SK-N-MC (cell line): ENCODE data around the gene TCF7L1.
"Not testable (repeated sequence)": the region's sequence is repeated elsewhere in the genome, so short reads cannot be mapped to it uniquely, and the experiment has no call there.

ENCODE experiments used
- DNase-seq: peaks from one replicate; pipeline ENCODE4 v3.0.0-alpha.2; 2011; ENCODE audit warnings: low read depth, low spot score
- H3K27ac ChIP-seq: fragments of 200-600 bp; sonication (generic); 2 replicates; pipeline ENCODE4 v1.5.1; 2016; ENCODE audit warnings: mixed run types
- H3K36me3 ChIP-seq: fragments of 200-600 bp; sonication (generic); 2 replicates; pipeline ENCODE4 v1.6.1; 2017; ENCODE audit warnings: antibody characterized with exemption, low read length, mixed read lengths; ENCODE audit not compliant: insufficient read depth
- H3K4me3 ChIP-seq: fragments of 200-600 bp; sonication (generic); 2 replicates; pipeline ENCODE4 v1.5.1; 2016
- H3K9ac ChIP-seq: fragments of 200-600 bp; sonication (generic); 2 replicates; pipeline ENCODE4 v1.8.0; 2017; ENCODE audit warnings: mixed run types, mixed read lengths; ENCODE audit not compliant: insufficient read length
- H3K9me3 ChIP-seq: fragments of 200-600 bp; sonication (generic); 2 replicates; pipeline ENCODE4 v1.6.1; 2017; ENCODE audit warnings: low read depth, mild to moderate bottlenecking, antibody characterized with exemption, low read length, moderate library complexity, mixed read lengths
- EZH2 ChIP-seq: fragments of 200-600 bp; sonication (generic); IDR thresholded peaks from one replicate; pipeline ENCODE4 v1.6.1; 2017; ENCODE audit warnings: antibody characterized with exemption
- FOXP2 ChIP-seq: optimal IDR thresholded peaks from 2 replicates; pipeline ENCODE3; 2011; ENCODE audit warnings: mild to moderate bottlenecking, moderate library complexity; ENCODE audit not compliant: insufficient read depth; ENCODE audit errors: extremely low read length, control extremely low read depth
- POLR2AphosphoS5 ChIP-seq: IDR thresholded peaks from 2 replicates; pipeline ENCODE4 v1.6.1; 2012; ENCODE audit warnings: mild to moderate bottlenecking, low read depth, low read length, borderline replicate concordance

The TCF7L1 gene

GRCh38 chr2:85104228-85104627, 29.0 kb upstream of the TCF7L1 start:
- H3K4me3 ChIP-seq, result no peak overlapping the region
- no peak overlapping the region for H3K9ac ChIP-seq
- no peaks in the 10 kb centered on the region for H3K36me3 ChIP-seq
- no peak for DNase-seq
- TF ChIP-seq EZH2, result no peak
- no peak for TF ChIP-seq POLR2AphosphoS5
- no peak for TF ChIP-seq FOXP2
- H3K9me3 ChIP-seq, result no peaks in the 10 kb centered on the region
- H3K27ac ChIP-seq, result no peak overlapping the region

DNA sequence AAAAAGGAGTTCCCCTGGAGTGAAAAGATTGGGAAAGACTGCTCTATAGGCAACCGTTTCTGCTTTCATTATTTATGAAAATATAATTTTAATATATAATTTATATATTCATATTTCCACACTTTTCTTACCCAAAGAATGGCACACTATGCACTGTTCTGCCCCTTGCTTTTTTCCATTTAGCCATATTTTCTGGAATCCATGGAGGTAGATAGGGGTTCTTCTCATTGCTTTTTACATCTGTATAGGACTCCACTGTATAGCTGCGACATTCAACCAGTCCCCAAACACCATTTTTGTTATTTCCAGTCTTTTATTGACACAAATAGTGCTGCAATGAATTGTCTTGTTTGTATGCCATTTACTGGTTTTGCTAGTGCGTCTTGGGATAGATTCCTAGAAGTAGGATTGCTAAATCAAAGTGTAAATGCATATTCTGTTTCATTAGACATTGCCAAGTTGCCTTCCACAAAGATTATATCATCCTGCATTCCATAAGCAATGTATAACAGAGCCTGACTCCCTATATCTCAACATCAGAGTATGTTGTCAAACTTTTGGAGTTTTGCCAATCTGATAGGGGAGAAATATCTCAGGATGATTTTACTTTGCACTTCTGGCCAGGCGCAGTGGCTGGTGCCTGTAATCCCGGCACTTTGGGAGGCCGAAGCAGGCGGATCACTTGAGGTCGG, 26.6 kb upstream of the TCF7L1 start:
- TF ChIP-seq POLR2AphosphoS5 (no peak), FOXP2 (no peak), EZH2 (no peak)
- H3K9me3 ChIP-seq, result no peaks in the 10 kb centered on the region
- DNase-seq, result no peak
- no peaks in the 10 kb centered on the region for H3K36me3 ChIP-seq
- H3K4me3 ChIP-seq, result no peak overlapping the region
- no peak overlapping the region for H3K27ac ChIP-seq
- H3K9ac ChIP-seq, result no peak overlapping the region

GRCh38 chr2:85110991-85111560, 22.1 kb upstream of the TCF7L1 start:
- Histone ChIP-seq H3K4me3 (no peak overlapping the region), H3K36me3 (no peaks in the 10 kb centered on the region), H3K27ac (no peak overlapping the region), H3K9ac (no peak overlapping the region), H3K9me3 (no peaks in the 10 kb centered on the region)
- TF ChIP-seq FOXP2, result no peak
- no peak for TF ChIP-seq EZH2
- TF ChIP-seq POLR2AphosphoS5, result no peak
- DNase-seq, result no peak

DNA sequence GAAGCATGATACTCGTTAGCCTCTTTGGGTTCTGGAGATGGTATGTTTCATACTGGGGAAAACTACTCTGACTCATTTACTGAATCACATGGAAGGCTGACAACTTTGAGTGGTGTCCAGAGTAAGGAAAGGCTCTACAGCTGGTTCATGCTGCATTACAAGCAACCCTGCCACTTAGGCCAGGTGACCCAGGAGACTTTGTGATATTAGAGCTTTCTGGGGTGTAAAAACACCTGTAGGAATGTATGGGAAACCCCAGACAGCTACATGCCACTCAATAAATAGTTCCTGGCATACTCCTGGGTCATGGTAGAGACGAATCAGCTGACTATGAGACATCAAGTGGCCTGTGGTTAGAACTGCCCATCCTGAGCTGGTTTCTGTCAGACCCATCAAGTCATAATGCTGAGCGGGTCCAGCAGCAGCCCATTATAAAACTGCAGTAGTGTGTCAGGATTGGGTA, 21.3 kb upstream of the TCF7L1 start:
- Histone ChIP-seq H3K9me3 (no peaks in the 10 kb centered on the region), H3K4me3 (no peak overlapping the region), H3K27ac (no peak overlapping the region), H3K9ac (no peak overlapping the region), H3K36me3 (no peaks in the 10 kb centered on the region)
- no peak for TF ChIP-seq FOXP2
- no peak for TF ChIP-seq POLR2AphosphoS5
- no peak for TF ChIP-seq EZH2
- DNase-seq, result no peak

DNA sequence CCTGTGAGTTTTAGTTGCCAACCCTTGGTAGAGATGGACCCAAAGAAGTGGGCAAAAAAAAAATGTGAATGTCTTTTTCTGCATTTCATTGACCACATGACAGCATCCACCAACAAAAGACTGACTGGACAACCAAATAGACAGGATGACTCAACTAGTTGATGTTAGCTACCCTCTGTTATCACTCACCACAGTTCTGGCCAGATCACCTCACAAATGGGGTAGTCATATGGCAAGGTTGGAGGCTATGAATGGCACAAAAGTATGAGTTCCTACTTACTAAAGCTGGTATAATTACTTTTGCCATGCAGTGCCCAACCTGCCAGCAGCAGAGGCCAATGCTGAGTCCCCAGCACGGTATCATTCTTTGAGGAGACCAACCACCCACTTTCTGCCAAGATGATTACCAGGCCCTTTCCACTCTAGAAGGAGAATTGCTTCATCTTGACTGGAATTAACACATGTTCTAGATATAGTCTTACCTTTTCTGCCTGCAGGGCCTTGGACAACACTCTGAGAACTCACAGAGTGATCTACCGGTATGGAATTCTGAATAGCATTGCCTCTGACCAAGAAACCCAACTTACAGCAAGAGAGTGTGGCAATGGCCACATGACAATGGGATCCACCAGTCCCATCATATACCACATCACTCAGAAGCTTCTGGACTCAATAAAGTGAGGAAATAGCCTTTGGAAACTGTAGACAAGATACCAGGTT, 20.1 kb upstream of the TCF7L1 start:
- TF ChIP-seq FOXP2, result no peak
- no peak for TF ChIP-seq EZH2
- TF ChIP-seq POLR2AphosphoS5, result no peak
- no peak overlapping the region for H3K4me3 ChIP-seq
- DNase-seq, result no peak
- no peak overlapping the region for H3K27ac ChIP-seq
- no peaks in the 10 kb centered on the region for H3K9me3 ChIP-seq
- no peak overlapping the region for H3K9ac ChIP-seq
- H3K36me3 ChIP-seq, result no peaks in the 10 kb centered on the region

GRCh38 chr2:85114586-85115330, 18.4 kb upstream of the TCF7L1 start:
- Histone ChIP-seq H3K4me3 (no peak overlapping the region), H3K27ac (no peak overlapping the region), H3K36me3 (no peaks in the 10 kb centered on the region), H3K9me3 (no peaks in the 10 kb centered on the region), H3K9ac (no peak overlapping the region)
- no peak for DNase-seq
- TF ChIP-seq FOXP2 (no peak), EZH2 (no peak), POLR2AphosphoS5 (no peak)

DNA sequence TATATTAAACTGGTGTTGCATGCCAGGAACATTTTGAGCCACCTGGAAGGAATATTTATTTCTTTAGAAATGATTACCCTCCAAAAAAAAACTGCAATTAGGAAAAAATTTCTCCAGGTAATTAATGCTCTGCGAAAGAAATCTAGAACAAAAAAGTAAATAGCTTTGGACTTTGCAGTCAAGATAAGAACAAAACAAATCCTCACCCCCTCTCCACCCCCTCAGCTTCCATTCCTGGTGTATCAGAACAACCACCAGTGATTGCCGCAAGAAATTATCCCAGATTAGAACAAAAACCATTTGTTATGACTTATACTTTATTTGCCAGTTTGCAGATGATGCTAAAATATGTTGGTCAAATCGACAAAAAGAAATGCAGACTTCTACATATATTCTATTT, 17.0 kb upstream of the TCF7L1 start:
- H3K9ac ChIP-seq, result no peak overlapping the region
- no peak for TF ChIP-seq FOXP2
- no peak for TF ChIP-seq POLR2AphosphoS5
- no peak for TF ChIP-seq EZH2
- H3K36me3 ChIP-seq, result no peaks in the 10 kb centered on the region
- no peak overlapping the region for H3K27ac ChIP-seq
- no peak for DNase-seq
- no peak overlapping the region for H3K4me3 ChIP-seq
- no peaks in the 10 kb centered on the region for H3K9me3 ChIP-seq

DNA sequence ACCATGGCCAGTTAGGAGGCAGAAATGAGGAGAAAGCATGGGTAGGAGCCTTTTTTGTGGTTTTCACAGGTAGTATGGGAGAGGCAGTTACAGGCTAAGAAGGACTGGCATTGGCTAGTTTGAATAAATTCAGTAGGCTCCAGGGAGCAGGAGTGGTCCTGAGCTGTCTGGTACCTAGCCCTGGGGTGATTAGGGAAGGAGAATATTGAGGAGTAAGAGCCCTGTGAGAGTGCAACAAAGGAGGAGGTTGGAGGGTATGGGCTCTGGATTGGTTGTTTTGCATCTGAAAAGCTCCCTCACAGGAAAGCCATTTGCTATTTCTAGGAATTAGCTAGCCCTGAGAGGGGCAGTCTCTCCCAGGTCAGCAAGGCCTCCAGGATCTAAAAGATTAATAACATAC, 13.3 kb upstream of the TCF7L1 start:
- Histone ChIP-seq H3K36me3 (no peaks in the 10 kb centered on the region), H3K9ac (no peak overlapping the region), H3K27ac (no peak overlapping the region), H3K9me3 (no peaks in the 10 kb centered on the region), H3K4me3 (no peak overlapping the region)
- no peak for TF ChIP-seq EZH2
- TF ChIP-seq POLR2AphosphoS5, result no peak
- no peak for TF ChIP-seq FOXP2
- DNase-seq, result no peak

GRCh38 chr2:85120363-85120762, 12.8 kb upstream of the TCF7L1 start:
- H3K9me3 ChIP-seq, result no peaks in the 10 kb centered on the region
- no peak overlapping the region for H3K27ac ChIP-seq
- no peak overlapping the region for H3K9ac ChIP-seq
- H3K36me3 ChIP-seq, result no peaks in the 10 kb centered on the region
- no peak overlapping the region for H3K4me3 ChIP-seq
- TF ChIP-seq FOXP2 (no peak), POLR2AphosphoS5 (no peak), EZH2 (no peak)
- no peak for DNase-seq

- H3K27ac ChIP-seq, H3K9ac ChIP-seq, DNase-seq, H3K9me3 ChIP-seq, H3K36me3 ChIP-seq, H3K4me3 ChIP-seq: not testable (repeated sequence)
Measured at GRCh38 chr2:85126462-85126861, 6.7 kb upstream of the TCF7L1 start.
